ENCODE measurements around the gene CRYL1. TPM values are rescaled to one million over a fixed set of nuclear protein-coding genes. Genes with fewer than 3 reads are reported as not detected.
A peak's percentile ranks its signal among the peaks of the same experiment; 100 is the strongest.

The CRYL1 gene
- total and polyA plus RNA-seq, 5 donors from 2014 or later: 16.2 to 55.0 (median 53.6) TPM

GRCh38 chr13:20387441-20387971 is 138.2 kb downstream of the CRYL1 start:
- H3K36me3 ChIP-seq (ENCODE audit: control insufficient read depth, insufficient read depth, low read length): no peaks in the 10 kb centered on the region
- no peaks in the 10 kb centered on the region for H3K27me3 ChIP-seq (ENCODE audit: control insufficient read depth, insufficient read depth, low read length)
- peaks cover 0 to 4% (median 0%) of the 10 kb centered on the region in 7 donors for H3K9me3 Mint-ChIP-seq
- no peaks in the 10 kb centered on the region for H3K4me1 ChIP-seq (ENCODE audit: control insufficient read depth, insufficient read depth, low read length, poor library complexity, severe bottlenecking)
- H3K27ac Mint-ChIP-seq: peak overlapping the region in 1 of 3 donors; percentile 49
- no peaks in the 10 kb centered on the region for H3K36me3 Mint-ChIP-seq
- no peaks in the 10 kb centered on the region for H3K9me3 ChIP-seq (ENCODE audit: control insufficient read depth in 2 of 2, low read length in 2 of 2)
- no peak overlapping the region for H3K4me3 ChIP-seq (ENCODE audit: low read depth, low read length)
- no peak overlapping the region for H3K27ac ChIP-seq (ENCODE audit: insufficient read depth, low read length, poor library complexity, severe bottlenecking)
- H3K4me3 Mint-ChIP-seq: no peak overlapping the region
- peaks cover 2 to 4% (median 3%) of the 10 kb centered on the region in 4 donors for H3K4me1 Mint-ChIP-seq
- ATAC-seq (ENCODE audit: low read depth in 2 of 2): no peak
- peaks cover 7% of the 10 kb centered on the region for H3K27me3 Mint-ChIP-seq
- no peak for DNase-seq

- DNase-seq: no peak
- peaks cover 2 to 4% (median 4%) of the 10 kb centered on the region in 4 donors for H3K4me1 Mint-ChIP-seq
- Histone ChIP-seq H3K27me3 (ENCODE audit: control insufficient read depth, insufficient read depth, low read length) (no peaks in the 10 kb centered on the region), H3K27ac (ENCODE audit: insufficient read depth, low read length, poor library complexity, severe bottlenecking) (no peak overlapping the region), H3K9me3 (ENCODE audit: control insufficient read depth in 2 of 2, low read length in 2 of 2) (no peaks in the 10 kb centered on the region), H3K36me3 (ENCODE audit: control insufficient read depth, insufficient read depth, low read length) (no peaks in the 10 kb centered on the region), H3K4me3 (ENCODE audit: low read depth, low read length) (no peak overlapping the region), H3K4me1 (ENCODE audit: control insufficient read depth, insufficient read depth, low read length, poor library complexity, severe bottlenecking) (no peaks in the 10 kb centered on the region)
- no peak overlapping the region for H3K27ac Mint-ChIP-seq
- H3K4me3 Mint-ChIP-seq: no peak overlapping the region
- H3K36me3 Mint-ChIP-seq: no peaks in the 10 kb centered on the region
- no peak for ATAC-seq (ENCODE audit: low read depth in 2 of 2)
- peaks cover 7% of the 10 kb centered on the region for H3K27me3 Mint-ChIP-seq
- peaks cover 0 to 4% (median 0%) of the 10 kb centered on the region in 7 donors for H3K9me3 Mint-ChIP-seq
Measured at GRCh38 chr13:20387006-20387405, 138.7 kb downstream of the CRYL1 start.

GRCh38 chr13:20383058-20383457 is 142.6 kb downstream of the CRYL1 start:
- no peaks in the 10 kb centered on the region for H3K27me3 ChIP-seq (ENCODE audit: control insufficient read depth, insufficient read depth, low read length)
- H3K27ac Mint-ChIP-seq: peak overlapping the region in 1 of 3 donors; percentile 71

DNA sequence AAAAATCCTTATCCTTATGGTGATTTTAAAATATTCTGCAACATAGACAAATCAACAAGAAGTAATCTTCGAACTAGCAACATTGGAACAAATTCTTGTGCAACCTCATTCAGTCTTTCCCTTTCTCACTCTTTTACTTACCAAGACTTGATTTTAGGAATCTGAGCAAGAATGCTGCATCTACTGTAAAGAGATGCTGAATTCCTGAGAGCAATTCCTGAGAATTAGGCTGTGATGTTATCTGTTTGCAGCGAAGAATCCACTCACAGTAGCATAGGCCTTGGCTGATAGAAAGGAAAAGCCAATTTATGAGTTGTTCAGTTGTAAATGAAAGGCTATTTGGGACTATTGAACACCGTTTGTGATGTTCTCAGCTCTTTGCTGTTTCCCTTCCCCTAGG is 144.3 kb downstream of the CRYL1 start:
- Mint-ChIP-seq H3K36me3 (no peaks in the 10 kb centered on the region), H3K9me3 (peaks cover 0 to 1% (median 0%) of the 10 kb centered on the region in 7 donors), H3K4me3 (no peak overlapping the region), H3K27ac (no peak overlapping the region), H3K27me3 (peaks cover 7% of the 10 kb centered on the region), H3K4me1 (peaks cover 0 to 4% (median 0%) of the 10 kb centered on the region in 4 donors)
- H3K27ac ChIP-seq (ENCODE audit: insufficient read depth, low read length, poor library complexity, severe bottlenecking): no peak overlapping the region
- H3K27me3 ChIP-seq (ENCODE audit: control insufficient read depth, insufficient read depth, low read length): no peaks in the 10 kb centered on the region
- DNase-seq (no peak), ATAC-seq (ENCODE audit: low read depth in 2 of 2) (no peak)
- H3K9me3 ChIP-seq (ENCODE audit: control insufficient read depth in 2 of 2, low read length in 2 of 2): no peaks in the 10 kb centered on the region
- H3K36me3 ChIP-seq (ENCODE audit: control insufficient read depth, insufficient read depth, low read length): no peaks in the 10 kb centered on the region
- H3K4me1 ChIP-seq (ENCODE audit: control insufficient read depth, insufficient read depth, low read length, poor library complexity, severe bottlenecking): no peaks in the 10 kb centered on the region
- H3K4me3 ChIP-seq (ENCODE audit: low read depth, low read length): no peak overlapping the region

More at GRCh38 chr13:20383058-20383457, 142.6 kb downstream of the CRYL1 start:
- no peak for ATAC-seq (ENCODE audit: low read depth in 2 of 2)
- Histone ChIP-seq H3K4me3 (ENCODE audit: low read depth, low read length) (no peak overlapping the region), H3K9me3 (ENCODE audit: control insufficient read depth in 2 of 2, low read length in 2 of 2) (no peaks in the 10 kb centered on the region), H3K4me1 (ENCODE audit: control insufficient read depth, insufficient read depth, low read length, poor library complexity, severe bottlenecking) (no peaks in the 10 kb centered on the region), H3K36me3 (ENCODE audit: control insufficient read depth, insufficient read depth, low read length) (no peaks in the 10 kb centered on the region), H3K27ac (ENCODE audit: insufficient read depth, low read length, poor library complexity, severe bottlenecking) (no peak overlapping the region)
- peaks cover 2 to 4% (median 4%) of the 10 kb centered on the region in 4 donors for H3K4me1 Mint-ChIP-seq
- no peak for DNase-seq
- no peaks in the 10 kb centered on the region for H3K36me3 Mint-ChIP-seq
- H3K9me3 Mint-ChIP-seq: peaks cover 0 to 4% (median 0%) of the 10 kb centered on the region in 7 donors
- H3K27me3 Mint-ChIP-seq: peaks cover 7% of the 10 kb centered on the region
- no peak overlapping the region for H3K4me3 Mint-ChIP-seq

DNA sequence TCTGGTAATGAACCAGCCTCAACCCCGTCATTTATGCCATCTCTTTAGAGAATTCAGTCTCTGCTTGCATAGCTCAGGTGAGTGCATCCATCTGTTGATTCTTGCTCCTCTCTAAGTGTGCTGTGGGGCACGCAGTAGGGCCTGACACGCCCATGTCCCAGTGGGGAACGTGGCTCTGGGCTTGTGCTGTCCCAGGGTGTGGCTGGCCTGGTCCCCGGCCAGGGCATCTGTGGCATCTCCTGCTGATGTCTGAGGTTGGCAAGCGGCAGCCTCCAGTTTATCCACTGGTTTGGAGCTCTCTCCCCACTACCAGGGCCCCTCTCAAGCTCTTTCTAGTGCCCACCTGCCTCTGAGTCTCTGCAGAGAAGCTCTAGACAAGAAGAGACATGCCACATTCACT is 146.9 kb downstream of the CRYL1 start:
- peaks cover 0 to 4% (median 0%) of the 10 kb centered on the region in 4 donors for H3K4me1 Mint-ChIP-seq
- no peak overlapping the region for H3K4me3 Mint-ChIP-seq
- no peak overlapping the region for H3K27ac Mint-ChIP-seq

DNA sequence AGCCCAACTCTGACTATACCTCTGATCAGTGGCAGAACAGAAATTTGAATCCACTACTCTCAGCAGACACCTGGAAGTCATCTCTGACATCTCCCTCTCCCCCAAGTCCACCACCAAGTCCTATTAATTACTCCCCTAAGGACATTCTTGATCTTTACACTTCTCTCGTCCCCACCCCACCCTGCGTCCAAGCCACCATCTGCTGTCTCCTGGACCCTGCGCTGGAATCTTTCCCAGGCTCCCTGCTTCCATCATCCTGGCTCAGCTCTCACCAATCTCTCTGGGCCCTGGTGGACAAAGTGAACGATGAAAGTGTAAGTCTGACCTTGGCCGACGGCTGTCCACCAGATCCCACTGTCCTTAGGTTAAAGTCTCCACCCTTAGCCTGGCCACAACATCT is 147.9 kb downstream of the CRYL1 start:
- Histone ChIP-seq H3K4me3 (ENCODE audit: low read depth, low read length) (no peak overlapping the region), H3K9me3 (ENCODE audit: control insufficient read depth in 2 of 2, low read length in 2 of 2) (no peaks in the 10 kb centered on the region), H3K36me3 (ENCODE audit: control insufficient read depth, insufficient read depth, low read length) (no peaks in the 10 kb centered on the region), H3K27ac (ENCODE audit: insufficient read depth, low read length, poor library complexity, severe bottlenecking) (no peak overlapping the region), H3K27me3 (ENCODE audit: control insufficient read depth, insufficient read depth, low read length) (peaks cover 2% of the 10 kb centered on the region), H3K4me1 (ENCODE audit: control insufficient read depth, insufficient read depth, low read length, poor library complexity, severe bottlenecking) (no peaks in the 10 kb centered on the region)
- peaks cover 0 to 4% (median 0%) of the 10 kb centered on the region in 4 donors for H3K4me1 Mint-ChIP-seq
- no peaks in the 10 kb centered on the region for H3K9me3 Mint-ChIP-seq
- no peaks in the 10 kb centered on the region for H3K36me3 Mint-ChIP-seq
- peaks cover under 1% of the 10 kb centered on the region for H3K27me3 Mint-ChIP-seq
- H3K27ac Mint-ChIP-seq: no peak overlapping the region
- DNase-seq (no peak), ATAC-seq (ENCODE audit: low read depth in 2 of 2) (no peak)
- H3K4me3 Mint-ChIP-seq: no peak overlapping the region

More for the DNA sequence above, 146.9 kb downstream of the CRYL1 start:
- no peaks in the 10 kb centered on the region for H3K36me3 Mint-ChIP-seq
- Histone ChIP-seq H3K36me3 (ENCODE audit: control insufficient read depth, insufficient read depth, low read length) (no peaks in the 10 kb centered on the region), H3K27me3 (ENCODE audit: control insufficient read depth, insufficient read depth, low read length) (no peaks in the 10 kb centered on the region), H3K27ac (ENCODE audit: insufficient read depth, low read length, poor library complexity, severe bottlenecking) (no peak overlapping the region), H3K9me3 (ENCODE audit: control insufficient read depth in 2 of 2, low read length in 2 of 2) (no peaks in the 10 kb centered on the region), H3K4me3 (ENCODE audit: low read depth, low read length) (no peak overlapping the region), H3K4me1 (ENCODE audit: control insufficient read depth, insufficient read depth, low read length, poor library complexity, severe bottlenecking) (no peaks in the 10 kb centered on the region)
- no peaks in the 10 kb centered on the region for H3K27me3 Mint-ChIP-seq
- DNase-seq: no peak
- no peak for ATAC-seq (ENCODE audit: low read depth in 2 of 2)
- H3K9me3 Mint-ChIP-seq: peaks cover 0 to 1% (median 0%) of the 10 kb centered on the region in 7 donors

DNA sequence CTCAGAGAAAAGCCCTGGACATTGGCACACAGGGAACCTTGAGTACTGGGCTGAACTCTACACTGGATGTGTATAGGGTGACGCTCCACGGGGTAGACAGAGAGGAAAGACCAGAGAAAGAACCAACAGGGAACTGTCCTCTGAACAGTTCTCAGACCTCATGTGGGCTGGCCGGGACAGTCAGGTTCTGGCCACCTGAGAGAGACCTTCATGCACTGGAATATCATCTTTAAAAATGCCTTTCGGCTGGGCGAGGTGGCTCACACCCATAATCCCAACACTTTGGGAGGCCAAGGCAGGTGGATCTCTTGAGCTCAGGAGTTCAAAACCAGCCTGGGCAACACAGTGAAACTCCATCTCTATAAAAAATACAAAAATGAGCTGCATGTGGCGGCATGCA is 149.8 kb downstream of the CRYL1 start:
- no peaks in the 10 kb centered on the region for H3K4me1 Mint-ChIP-seq
- H3K4me3 Mint-ChIP-seq: no peak overlapping the region
- H3K9me3 Mint-ChIP-seq: no peaks in the 10 kb centered on the region
- no peak for DNase-seq
- no peaks in the 10 kb centered on the region for H3K4me1 ChIP-seq (ENCODE audit: control insufficient read depth, insufficient read depth, low read length, poor library complexity, severe bottlenecking)
- H3K36me3 Mint-ChIP-seq: no peaks in the 10 kb centered on the region
- peaks cover 12% of the 10 kb centered on the region for H3K27me3 Mint-ChIP-seq
- H3K9me3 ChIP-seq (ENCODE audit: control insufficient read depth in 2 of 2, low read length in 2 of 2): no peaks in the 10 kb centered on the region
- H3K4me3 ChIP-seq (ENCODE audit: low read depth, low read length): no peak overlapping the region
- H3K27ac ChIP-seq (ENCODE audit: insufficient read depth, low read length, poor library complexity, severe bottlenecking): no peak overlapping the region
- no peak for ATAC-seq (ENCODE audit: low read depth in 2 of 2)
- peaks cover 6% of the 10 kb centered on the region for H3K27me3 ChIP-seq (ENCODE audit: control insufficient read depth, insufficient read depth, low read length)
- H3K36me3 ChIP-seq (ENCODE audit: control insufficient read depth, insufficient read depth, low read length): no peaks in the 10 kb centered on the region
- H3K27ac Mint-ChIP-seq: peak overlapping the region in 1 of 3 donors; percentile 2

DNA sequence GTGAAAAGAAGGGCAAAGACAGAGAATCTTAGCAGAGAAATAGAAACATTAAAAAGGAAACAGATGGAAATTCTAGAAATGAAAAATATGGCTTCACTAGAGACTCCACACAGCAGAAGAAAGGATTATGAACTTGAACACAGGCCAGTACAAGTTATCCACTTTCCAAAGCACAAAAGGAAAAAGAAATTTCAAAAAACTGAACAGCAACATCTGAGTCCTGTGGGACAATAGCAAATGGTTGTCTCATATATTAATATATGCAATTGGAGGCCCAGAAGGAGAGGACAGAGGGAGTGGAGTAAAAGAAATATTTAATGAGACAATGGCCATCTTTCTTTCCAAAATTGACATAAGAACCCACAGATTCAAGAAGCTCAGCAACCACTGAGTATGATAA is 151.8 kb downstream of the CRYL1 start:
- H3K27me3 ChIP-seq (ENCODE audit: control insufficient read depth, insufficient read depth, low read length): peaks cover 6% of the 10 kb centered on the region
- H3K9me3 ChIP-seq (ENCODE audit: control insufficient read depth in 2 of 2, low read length in 2 of 2): no peaks in the 10 kb centered on the region
- H3K4me3 ChIP-seq (ENCODE audit: low read depth, low read length): no peak overlapping the region
- Mint-ChIP-seq H3K9me3 (no peaks in the 10 kb centered on the region), H3K27me3 (peaks cover 20% of the 10 kb centered on the region), H3K4me1 (no peaks in the 10 kb centered on the region), H3K4me3 (no peak overlapping the region), H3K27ac (peak overlapping the region in 1 of 3 donors; percentile 74), H3K36me3 (no peaks in the 10 kb centered on the region)
- H3K36me3 ChIP-seq (ENCODE audit: control insufficient read depth, insufficient read depth, low read length): no peaks in the 10 kb centered on the region
- no peak for ATAC-seq (ENCODE audit: low read depth in 2 of 2)
- no peaks in the 10 kb centered on the region for H3K4me1 ChIP-seq (ENCODE audit: control insufficient read depth, insufficient read depth, low read length, poor library complexity, severe bottlenecking)
- no peak for DNase-seq
- H3K27ac ChIP-seq (ENCODE audit: insufficient read depth, low read length, poor library complexity, severe bottlenecking): no peak overlapping the region

Measured in CD4-positive, CD25-positive, alpha-beta regulatory T cell (primary cell).